H1 (cell line): ENCODE data around the gene MED12L. TPM values are rescaled to one million over a fixed set of nuclear protein-coding genes. Genes with fewer than 3 reads are reported as not detected.

ENCODE experiments used
- CTCF ChIA-PET: fragments of 300-600 bp; sonication (Branson Sonifier 250); formaldehyde crosslinking; loops from one replicate; lab custom pipeline; 2021; ENCODE audit not compliant: partially characterized antibody; lab: Charles Lee
- POLR2A ChIA-PET: fragments of 300-600 bp; sonication (Branson Sonifier 250); formaldehyde crosslinking; loops from one replicate; lab custom pipeline; 2021; ENCODE audit warnings: inconsistent platforms; ENCODE audit not compliant: partially characterized antibody; lab: Charles Lee
- DNase-seq, 2 experiments: peaks; one replicate each; pipeline versions ENCODE4 v3.0.0 to v3.0.0-alpha.2; 2010 to 2022; ENCODE audit warnings: low spot score in 2 of 2, low read depth in 1 of 2, mixed read lengths in 1 of 2
- FAIRE-seq: peaks from 2 replicates; lab custom pipeline; 2011; peaks lifted over from hg19 to GRCh38; lab: Jason Lieb, UNC
- H2AFZ ChIP-seq: 2 replicates; pipeline ENCODE4 v1.8.1; 2012; ENCODE audit warnings: low read length, inconsistent platforms
- H2AK5ac ChIP-seq: 2 replicates; pipeline ENCODE4 v1.6.1; 2013; ENCODE audit warnings: low read depth, low read length
- H2BK120ac ChIP-seq: replicated peaks from 2 replicates; pipeline ENCODE3; 2013; ENCODE audit warnings: low read depth, low read length, inconsistent platforms
- H2BK12ac ChIP-seq: 2 replicates; pipeline ENCODE4 v1.6.1; 2013; ENCODE audit warnings: low read depth, low read length
- H2BK15ac ChIP-seq: 2 replicates; pipeline ENCODE4 v1.6.1; 2013; ENCODE audit warnings: low read length
- H2BK20ac ChIP-seq: 2 replicates; pipeline ENCODE4 v1.6.1; 2013; ENCODE audit warnings: low read length
- H2BK5ac ChIP-seq: 2 replicates; pipeline ENCODE4 v1.6.1; 2013; ENCODE audit warnings: low read depth, low read length
- H3K14ac ChIP-seq: 2 replicates; pipeline ENCODE4 v1.6.1; 2013; ENCODE audit warnings: inconsistent platforms; ENCODE audit not compliant: insufficient read length
- H3K18ac ChIP-seq: 2 replicates; pipeline ENCODE4 v1.6.1; 2013; ENCODE audit warnings: low read length; ENCODE audit errors: extremely low read depth
- H3K23ac ChIP-seq: 2 replicates; pipeline ENCODE4 v1.6.1; 2013; ENCODE audit warnings: inconsistent platforms; ENCODE audit not compliant: insufficient read length
- H3K23me2 ChIP-seq: 2 replicates; pipeline ENCODE4 v1.6.1; 2013; ENCODE audit warnings: low read depth, low read length
- H3K27ac ChIP-seq: 2 replicates; pipeline ENCODE4 v1.6.1; 2011; ENCODE audit warnings: low read depth, low read length, inconsistent platforms
- H3K27me3 ChIP-seq, 4 experiments: replicated peaks in 1 of 4; 1 replicate in 1 of 4; 2 replicates in 3 of 4; pipeline versions ENCODE4 v1.6.1 to v1.8.1; 2011 to 2013; ENCODE audit warnings: low read length in 3 of 4, mild to moderate bottlenecking in 3 of 4, inconsistent platforms in 2 of 4, mixed read lengths in 2 of 4, moderate library complexity in 1 of 4; ENCODE audit not compliant: control insufficient read depth in 3 of 4, insufficient read depth in 3 of 4; ENCODE audit errors: extremely low read depth in 1 of 4
- H3K36me3 ChIP-seq, 4 experiments: 2 replicates each; pipeline versions ENCODE4 v1.6.1 to v1.8.1; 2011 to 2013; ENCODE audit warnings: mild to moderate bottlenecking in 4 of 4, low read length in 3 of 4, moderate library complexity in 2 of 4, control low read depth in 1 of 4, inconsistent platforms in 1 of 4; ENCODE audit not compliant: insufficient read depth in 4 of 4, control insufficient read depth in 2 of 4
- H3K4ac ChIP-seq: replicated peaks from 2 replicates; pipeline ENCODE3; 2013; ENCODE audit warnings: low read length, low read depth, mixed read lengths, inconsistent platforms; ENCODE audit not compliant: insufficient read length
- H3K4me1 ChIP-seq, 4 experiments: replicated peaks in 1 of 4; 1 replicate in 1 of 4; 2 replicates in 3 of 4; pipeline versions ENCODE4 v1.6.1 to v1.8.1; 2011 to 2013; ENCODE audit warnings: low read length in 3 of 4, inconsistent platforms in 2 of 4, mixed read lengths in 1 of 4; ENCODE audit not compliant: insufficient read depth in 4 of 4, control insufficient read depth in 3 of 4
- H3K4me2 ChIP-seq, 2 experiments: 2 replicates each; pipeline versions ENCODE4 v1.6.1 to v1.8.1; 2011 to 2013; ENCODE audit warnings: low read depth in 2 of 2, low read length in 2 of 2, control low read depth in 1 of 2, inconsistent platforms in 1 of 2, mild to moderate bottlenecking in 1 of 2; ENCODE audit not compliant: insufficient read depth in 1 of 2
- H3K4me3 ChIP-seq, 4 experiments: fragments of 200-600, 300-600 bp in 1 of 4; sonication (generic), shearing (Covaris generic), sonication (Bioruptor Twin) in 1 of 4; 2 replicates each; pipeline versions ENCODE4 v1.5.1 to v1.8.1; 2011 to 2016; ENCODE audit warnings: low read length in 4 of 4, low read depth in 3 of 4, control low read depth in 2 of 4, inconsistent platforms in 2 of 4, mild to moderate bottlenecking in 2 of 4, mixed read lengths in 1 of 4, moderate library complexity in 1 of 4; ENCODE audit not compliant: insufficient read depth in 2 of 4; ENCODE audit errors: extremely low read depth in 1 of 4
- H3K56ac ChIP-seq: replicated peaks from 2 replicates; pipeline ENCODE3; 2013; ENCODE audit warnings: low read depth, mild to moderate bottlenecking, mixed read lengths, low read length, inconsistent platforms; ENCODE audit not compliant: insufficient read length
- H3K79me1 ChIP-seq: 2 replicates; pipeline ENCODE4 v1.6.1; 2013; ENCODE audit warnings: low read depth, low read length, control low read depth
- H3K79me2 ChIP-seq, 2 experiments: 2 replicates each; pipeline versions ENCODE4 v1.6.1 to v1.8.1; 2012 to 2013; ENCODE audit warnings: low read length in 2 of 2, mild to moderate bottlenecking in 2 of 2, inconsistent platforms in 1 of 2; ENCODE audit not compliant: insufficient read depth in 2 of 2, control insufficient read depth in 1 of 2
- H3K9ac ChIP-seq, 4 experiments: replicated peaks in 1 of 4; 1 replicate in 1 of 4; 2 replicates in 3 of 4; pipeline versions ENCODE4 v1.6.1 to v1.8.1; 2011 to 2013; ENCODE audit warnings: low read depth in 3 of 4, low read length in 3 of 4, control low read depth in 2 of 4, mild to moderate bottlenecking in 2 of 4, moderate library complexity in 2 of 4, inconsistent platforms in 1 of 4; ENCODE audit errors: extremely low read depth in 1 of 4
- H3K9me3 ChIP-seq, 2 experiments: 2 replicates each; pipeline versions ENCODE4 v1.6.1 to v1.8.1; 2012 to 2013; ENCODE audit warnings: mild to moderate bottlenecking in 2 of 2, moderate library complexity in 2 of 2, control low read depth in 1 of 2, inconsistent platforms in 1 of 2, low read depth in 1 of 2, low read length in 1 of 2, mixed read lengths in 1 of 2; ENCODE audit not compliant: insufficient read depth in 2 of 2
- H4K20me1 ChIP-seq, 2 experiments: replicated peaks in 1 of 2; 2 replicates each; pipeline versions ENCODE3 to v1.8.1; 2011 to 2013; ENCODE audit warnings: inconsistent platforms in 2 of 2, low read length in 2 of 2, mild to moderate bottlenecking in 1 of 2; ENCODE audit not compliant: insufficient read depth in 2 of 2, control insufficient read depth in 1 of 2
- H4K5ac ChIP-seq: 2 replicates; pipeline ENCODE4 v1.6.1; 2013; ENCODE audit warnings: low read length, low read depth, mixed read lengths, inconsistent platforms; ENCODE audit not compliant: insufficient read length
- H4K8ac ChIP-seq: 2 replicates; pipeline ENCODE4 v1.8.0; 2013; ENCODE audit warnings: mild to moderate bottlenecking, moderate library complexity, low read length, inconsistent platforms; ENCODE audit not compliant: insufficient read depth; ENCODE audit errors: extremely low read depth
- H4K91ac ChIP-seq: replicated peaks from 2 replicates; pipeline ENCODE3; 2013; ENCODE audit warnings: low read length, mixed read lengths, inconsistent platforms; ENCODE audit not compliant: insufficient read length
- E2F6 ChIP-seq: IDR thresholded peaks from 2 replicates; pipeline ENCODE4 v1.6.1; 2012; ENCODE audit warnings: inconsistent platforms
- JUN ChIP-seq: IDR thresholded peaks from 2 replicates; pipeline ENCODE4 v1.6.1; 2011; ENCODE audit warnings: low read depth, mild to moderate bottlenecking, improper control_type of control experiment, low read length
- KDM5A ChIP-seq: fragments of 200-600 bp; IDR thresholded peaks from 2 replicates; pipeline ENCODE4 v1.7.1; 2012; ENCODE audit warnings: mild to moderate bottlenecking, low read length, inconsistent platforms, mixed read lengths
- RFX5 ChIP-seq: IDR thresholded peaks from 2 replicates; pipeline ENCODE4 v1.6.1; 2011; ENCODE audit warnings: low read depth, low read length, improper control_type of control experiment, borderline replicate concordance
- SP1 ChIP-seq: IDR thresholded peaks from 2 replicates; pipeline ENCODE4 v1.6.1; 2011; ENCODE audit warnings: low read depth, low read length
- SRF ChIP-seq: IDR thresholded peaks from 2 replicates; pipeline ENCODE4 v1.6.1; 2011; ENCODE audit warnings: mild to moderate bottlenecking, low read depth, low read length, moderate library complexity
- TAF1 ChIP-seq: IDR thresholded peaks from 2 replicates; pipeline ENCODE4 v1.6.1; 2011; ENCODE audit warnings: mild to moderate bottlenecking, low read depth, low read length
- WGBS, 2 experiments: shearing (Covaris generic) in 1 of 2; methylation state at CpG; one replicate each; pipeline versions ENCODE4 v1.1.6 to v1.1.7; 2013 to 2015; ENCODE audit warnings: low lambda C conversion rate in 2 of 2, mixed read lengths in 2 of 2, inconsistent platforms in 1 of 2, low coverage in 1 of 2, missing lambda C conversion rate in 1 of 2; ENCODE audit not compliant: insufficient replicate concordance in 2 of 2, insufficient coverage in 1 of 2, insufficient read length in 1 of 2; ENCODE audit errors: extremely low coverage in 1 of 2, missing lambda C conversion rate in 1 of 2; 5-methylcytosine and 5-hydroxymethylcytosine counted together
- polyA plus RNA-seq, 7 experiments: library from polyadenylated mRNA; depleted of rRNA in 3 of 7; stranded (reverse) in 5 of 7; unstranded in 2 of 7; fragments of >200 nt in 5 of 7; fragments of 200-250 nt in 2 of 7; gene quantifications; 1 replicate in 5 of 7; 2 replicates in 1 of 7; 4 replicates in 1 of 7; pipeline versions ENCODE4 v1.2.1 to v1.2.3, GENCODE V29; 2011 to 2013; ENCODE audit warnings: missing spikeins in 2 of 7, mixed read lengths in 2 of 7
- total RNA-seq: library from RNA; stranded (reverse); fragmentation: NEBNext Ultra II Directional; extraction: Animal tissue kit (Norgen Biotek cat#: 25700); gene quantifications from 2 replicates; pipeline ENCODE4 v1.2.1, GENCODE V29; 2021

The MED12L gene
- total and polyA plus RNA-seq, 2 of the 8 experiments (the other 6 are each of a cell fraction or from before 2014, with no cell fraction given) = 3.6 to 26.2 TPM

GRCh38 chr3:151082880-151083838 is 2.3 kb upstream of the MED12L start:
- Histone ChIP-seq H2BK20ac (0 out of 2 replicates have a peak overlapping the region, but pooled peaks have one; percentile 51), H2BK15ac (0 out of 2 replicates have a peak overlapping the region, but pooled peaks have one; percentile 83), H3K36me3 (no peaks in the 10 kb centered on the region), H3K4me3 (no peak overlapping the region), H4K20me1 (peaks cover 0 to 2% of the 10 kb centered on the region in 2 experiments), H3K14ac (no peak overlapping the region), H4K91ac (no peak overlapping the region), H3K23ac (no peak overlapping the region), H2BK120ac (no peak overlapping the region), H2BK5ac (no peak overlapping the region), H3K79me2 (peaks cover 0 to 11% of the 10 kb centered on the region in 2 experiments; a peak in 2 of 4 replicates), H3K56ac (no peak overlapping the region), H2AFZ (no peak overlapping the region), H3K9ac (no peak overlapping the region), H3K4ac (no peak overlapping the region), H3K9me3 (no peaks in the 10 kb centered on the region; a peak in 1 of 4 replicates), H3K18ac (no peak overlapping the region), H3K27ac (no peak overlapping the region), H3K27me3 (peaks cover 2 to 7% (median 5%) of the 10 kb centered on the region in 4 experiments; a peak in 5 of 7 replicates), H2AK5ac (no peak overlapping the region), H3K23me2 (peaks cover 5% of the 10 kb centered on the region), H4K5ac (no peak overlapping the region), H3K4me1 (peaks cover 2 to 17% (median 5%) of the 10 kb centered on the region in 4 experiments; a peak in 6 of 7 replicates), H3K4me2 (no peak overlapping the region), H4K8ac (no peak overlapping the region), H3K79me1 (no peaks in the 10 kb centered on the region), H2BK12ac (no peak overlapping the region; the same call in 1 of the 2 replicates)
- no peak for FAIRE-seq
- ChIA-PET POLR2A (interaction anchor here (0.7 to 3.8 kb wide), 4 partner anchors 9 to 70 kb away, joined by 3 to 19 read pairs (median 4); no protein-coding TSS in a partner anchor), CTCF (interaction anchor here (0.6 to 5.8 kb wide), 15 partner anchors 8 to 295 kb away, joined by 3 to 78 read pairs (median 3); no protein-coding TSS in a partner anchor)
- TF ChIP-seq TAF1 = no peak
- TF ChIP-seq SRF = peak; percentile 28; the same call in 1 of the 2 replicates
- 0 out of 2 replicates have a peak, but pooled peaks have one; percentile 28 for TF ChIP-seq E2F6
- TF ChIP-seq KDM5A = no peak
- no peak for TF ChIP-seq RFX5
- peak; percentile 86 for TF ChIP-seq SP1
- no peak for TF ChIP-seq JUN
- 51% methylated on average over 5 of the region's 5 CpGs; no CpG with 5 or more reads in 1 of the 2 experiments for WGBS, 2 experiments
- DNase-seq = no peak
